ENCODE results near the gene GRB2.
"Not testable (repeated sequence)": the region's sequence is repeated elsewhere in the genome, so short reads cannot be mapped to it uniquely, and the experiment has no call there.

The GRB2 gene

DNA sequence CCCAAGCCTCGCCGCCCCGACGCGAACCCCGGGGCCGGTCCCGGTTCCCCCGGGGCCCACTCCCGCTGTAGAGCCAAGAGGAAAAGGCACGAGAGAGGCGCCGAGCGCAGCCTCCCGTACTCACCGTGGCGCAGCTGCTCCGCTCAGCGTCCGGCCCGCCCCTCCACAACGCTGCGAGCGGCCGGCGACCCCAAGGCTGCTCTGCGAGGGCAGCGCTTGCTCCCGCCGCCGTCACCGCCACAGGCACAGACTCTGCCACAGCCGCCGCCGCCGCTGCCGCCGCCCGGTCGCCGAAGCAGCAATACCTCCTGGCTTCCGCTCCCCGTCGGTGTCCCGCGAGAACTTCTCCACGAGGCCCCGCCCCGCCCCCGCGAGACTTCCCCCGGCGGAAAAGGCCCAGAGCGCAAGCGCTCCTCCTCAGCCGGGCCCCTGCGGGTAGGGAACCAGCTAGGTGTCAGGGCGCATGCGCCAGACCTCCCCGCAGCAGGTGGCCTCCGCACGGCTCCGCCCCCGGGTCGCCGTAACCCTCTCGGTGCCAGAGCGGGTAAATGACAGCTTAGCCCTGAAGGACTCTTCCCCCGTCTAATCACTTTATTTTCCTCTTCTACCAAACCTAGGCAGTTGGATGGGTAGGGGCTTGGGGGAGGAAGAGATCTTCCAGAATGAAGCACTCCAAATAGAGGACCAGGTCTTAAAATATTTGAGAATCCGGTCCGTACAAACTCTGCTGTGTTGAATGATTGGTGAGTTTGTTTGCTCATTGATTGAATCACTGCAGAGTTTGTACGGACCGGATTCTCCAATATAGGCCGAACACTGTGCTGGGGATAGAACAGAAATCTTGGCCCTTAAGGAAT lies at the start of gene GRB2:
TSS of gene GRB2 (minus strand) at position 314 of the 857 bp plus-strand sequence. CDS start 12,050 bp downstream, outside the sequence.
- H3K9me3 ChIP-seq (ENCODE audit: severe bottlenecking) = no peaks in the 10 kb centered on the region
- H3K4me3 ChIP-seq (ENCODE audit: low read depth, low read length) = peak within 1 kb of the TSS; percentile 97
- TF ChIP-seq, protein P1, sequence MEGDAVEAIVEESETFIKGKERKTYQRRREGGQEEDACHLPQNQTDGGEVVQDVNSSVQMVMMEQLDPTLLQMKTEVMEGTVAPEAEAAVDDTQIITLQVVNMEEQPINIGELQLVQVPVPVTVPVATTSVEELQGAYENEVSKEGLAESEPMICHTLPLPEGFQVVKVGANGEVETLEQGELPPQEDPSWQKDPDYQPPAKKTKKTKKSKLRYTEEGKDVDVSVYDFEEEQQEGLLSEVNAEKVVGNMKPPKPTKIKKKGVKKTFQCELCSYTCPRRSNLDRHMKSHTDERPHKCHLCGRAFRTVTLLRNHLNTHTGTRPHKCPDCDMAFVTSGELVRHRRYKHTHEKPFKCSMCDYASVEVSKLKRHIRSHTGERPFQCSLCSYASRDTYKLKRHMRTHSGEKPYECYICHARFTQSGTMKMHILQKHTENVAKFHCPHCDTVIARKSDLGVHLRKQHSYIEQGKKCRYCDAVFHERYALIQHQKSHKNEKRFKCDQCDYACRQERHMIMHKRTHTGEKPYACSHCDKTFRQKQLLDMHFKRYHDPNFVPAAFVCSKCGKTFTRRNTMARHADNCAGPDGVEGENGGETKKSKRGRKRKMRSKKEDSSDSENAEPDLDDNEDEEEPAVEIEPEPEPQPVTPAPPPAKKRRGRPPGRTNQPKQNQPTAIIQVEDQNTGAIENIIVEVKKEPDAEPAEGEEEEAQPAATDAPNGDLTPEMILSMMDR (IDR thresholded peaks at IDR 0.05; ENCODE audit: low read depth, low read length) = no peak
- H3K27me3 ChIP-seq (ENCODE audit: insufficient read depth, low read depth, severe bottlenecking) = no peaks in the 10 kb centered on the region
- H3K36me3 ChIP-seq = peaks cover 5% of the 10 kb centered on the region
- DNase-seq = peak; percentile 100
- peak within 1 kb of the TSS; percentile 85 for H3K27ac ChIP-seq

DNA sequence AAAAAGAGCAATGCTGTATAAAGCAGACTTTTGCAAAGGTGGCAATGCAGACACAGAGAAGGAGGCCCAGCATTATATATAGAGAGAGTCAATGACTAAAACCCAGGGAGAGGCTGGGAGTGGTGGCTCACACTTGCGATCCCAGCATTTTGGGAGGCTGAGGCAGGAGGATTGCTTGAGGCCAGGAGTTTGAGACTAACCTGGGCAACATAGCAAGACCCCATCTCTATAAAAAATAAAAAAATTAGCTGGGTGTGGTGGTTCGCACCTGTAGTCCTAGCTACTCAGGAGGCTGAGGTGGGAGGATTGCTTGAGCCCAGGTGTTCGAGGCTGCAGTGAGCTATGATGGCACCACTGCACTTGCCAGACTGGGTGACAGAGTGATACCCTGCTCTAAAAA lies 49.2 kb upstream of the GRB2 start:
- not testable (repeated sequence) for DNase-seq; H3K4me3 ChIP-seq (ENCODE audit: low read depth, low read length); H3K27me3 ChIP-seq (ENCODE audit: insufficient read depth, low read depth, severe bottlenecking); H3K9me3 ChIP-seq (ENCODE audit: severe bottlenecking); H3K36me3 ChIP-seq; H3K27ac ChIP-seq

DNA sequence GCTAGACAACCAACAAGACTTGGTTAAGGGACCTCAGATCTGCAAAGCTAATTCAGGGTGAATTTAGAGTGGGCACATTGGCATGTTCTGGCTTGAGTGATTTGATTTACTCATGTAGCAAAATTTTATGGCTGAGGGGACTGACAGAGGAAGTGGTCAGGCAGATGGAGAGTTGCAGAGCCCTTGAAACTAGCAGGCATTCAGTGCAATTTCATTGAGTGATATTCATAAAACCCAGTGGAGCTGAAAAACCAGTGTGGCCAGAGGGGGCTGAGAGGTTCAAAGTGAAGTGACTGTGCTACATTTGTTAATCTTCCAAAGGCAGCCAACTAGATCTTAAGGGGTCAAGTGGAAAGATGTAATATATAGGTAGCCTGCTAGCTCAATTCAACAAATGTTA lies 48.7 kb upstream of the GRB2 start:
- H3K4me3 ChIP-seq (ENCODE audit: low read depth, low read length) = no peak overlapping the region
- TF ChIP-seq, protein P1 (IDR thresholded peaks at IDR 0.05; ENCODE audit: low read depth, low read length) = no peak
- no peak overlapping the region for H3K27ac ChIP-seq
- no peaks in the 10 kb centered on the region for H3K9me3 ChIP-seq (ENCODE audit: severe bottlenecking)
- DNase-seq = no peak
- H3K36me3 ChIP-seq = no peaks in the 10 kb centered on the region
- no peaks in the 10 kb centered on the region for H3K27me3 ChIP-seq (ENCODE audit: insufficient read depth, low read depth, severe bottlenecking)

DNA sequence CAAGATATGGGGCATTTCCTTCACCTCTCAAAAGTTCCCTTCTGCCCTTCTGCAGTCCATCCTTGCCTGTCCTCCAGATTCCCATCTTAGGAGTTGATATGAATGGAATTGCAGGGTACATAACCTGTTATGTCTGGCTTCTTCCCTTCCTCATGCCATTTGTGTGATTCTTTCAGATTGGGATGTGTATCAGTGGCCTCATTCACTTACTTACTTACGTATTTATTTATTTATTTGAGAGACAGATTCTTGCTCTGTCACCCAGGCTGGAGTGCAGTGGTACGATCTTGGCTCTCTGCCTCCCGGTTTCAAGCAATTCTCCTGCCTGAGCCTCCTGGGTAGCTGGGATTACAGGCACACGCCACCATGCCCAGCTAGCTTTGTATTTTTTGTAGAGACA lies 44.8 kb upstream of the GRB2 start:
- TF ChIP-seq, protein P1 (IDR thresholded peaks at IDR 0.05; ENCODE audit: low read depth, low read length) = no peak
- Histone ChIP-seq H3K9me3 (ENCODE audit: severe bottlenecking) (no peaks in the 10 kb centered on the region), H3K27me3 (ENCODE audit: insufficient read depth, low read depth, severe bottlenecking) (no peaks in the 10 kb centered on the region), H3K4me3 (ENCODE audit: low read depth, low read length) (no peak overlapping the region), H3K27ac (no peak overlapping the region), H3K36me3 (no peaks in the 10 kb centered on the region)
- DNase-seq = no peak

DNA sequence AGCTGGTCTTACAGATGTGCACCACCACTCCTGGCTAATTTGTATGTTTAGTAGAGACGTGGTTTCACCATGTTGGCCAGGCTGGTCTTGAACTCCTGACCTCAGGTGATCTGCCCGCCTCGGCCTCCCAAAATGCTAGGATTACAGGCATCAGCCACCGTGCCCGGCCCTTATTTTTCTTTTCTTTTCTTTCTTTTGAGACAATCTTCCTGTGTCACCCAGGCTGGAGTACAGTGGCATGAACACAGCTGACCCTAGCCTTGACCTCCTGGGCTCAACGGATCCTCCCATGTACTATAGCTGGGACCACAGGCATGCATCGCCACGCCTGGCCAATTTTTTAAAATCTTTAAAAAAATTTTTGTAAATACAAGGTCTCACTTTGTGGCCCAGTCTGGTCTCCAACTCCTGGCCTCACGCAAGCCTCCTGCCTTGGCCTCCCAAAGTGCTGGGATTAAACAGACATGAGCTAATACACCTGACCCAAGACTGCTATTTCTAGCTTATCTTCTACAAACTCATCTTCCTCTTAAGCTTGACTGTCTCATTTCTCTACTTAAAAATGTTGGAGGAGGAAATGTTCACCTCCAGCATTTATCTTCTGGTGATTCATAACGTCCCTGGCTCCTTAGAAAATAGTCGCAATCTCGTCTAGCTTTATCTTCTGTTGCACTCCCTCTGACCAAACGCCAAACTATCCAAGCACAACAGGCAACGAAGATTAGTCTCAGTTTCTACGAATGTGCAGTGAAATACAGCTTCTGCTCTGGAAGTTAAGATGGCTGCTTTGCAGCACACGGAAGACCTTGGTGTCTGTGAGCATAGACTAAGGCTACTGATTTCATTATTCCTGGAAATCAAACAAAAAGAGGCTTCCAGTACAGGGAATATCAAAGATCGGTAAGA lies 42.7 kb upstream of the GRB2 start:
- Histone ChIP-seq H3K27ac (no peak overlapping the region), H3K4me3 (ENCODE audit: low read depth, low read length) (no peak overlapping the region), H3K9me3 (ENCODE audit: severe bottlenecking) (no peaks in the 10 kb centered on the region), H3K27me3 (ENCODE audit: insufficient read depth, low read depth, severe bottlenecking) (no peaks in the 10 kb centered on the region), H3K36me3 (no peaks in the 10 kb centered on the region)
- TF ChIP-seq, protein P1 (IDR thresholded peaks at IDR 0.05; ENCODE audit: low read depth, low read length) = no peak
- DNase-seq = no peak

DNA sequence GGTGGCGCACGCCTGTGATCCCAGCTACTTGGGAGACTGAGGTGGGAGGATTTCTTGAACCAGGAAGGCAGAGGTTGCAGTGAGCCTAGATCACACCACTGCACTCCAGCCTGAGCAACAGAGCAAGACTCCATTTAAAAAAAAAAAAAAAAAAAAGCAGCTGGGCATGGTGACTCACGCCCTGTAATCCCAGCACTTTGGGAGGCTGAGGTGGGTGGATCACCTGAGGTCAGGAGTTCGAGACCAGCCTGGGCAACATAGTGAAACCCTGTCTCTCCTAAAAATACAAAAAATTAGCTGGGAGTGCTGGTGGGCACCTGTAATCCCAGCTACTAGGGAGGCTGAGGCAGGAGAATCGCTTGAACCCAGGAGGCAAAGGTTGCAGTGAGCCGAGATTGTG lies 40.4 kb upstream of the GRB2 start:
- H3K27ac ChIP-seq; H3K9me3 ChIP-seq (ENCODE audit: severe bottlenecking); H3K4me3 ChIP-seq (ENCODE audit: low read depth, low read length); H3K36me3 ChIP-seq; DNase-seq; H3K27me3 ChIP-seq (ENCODE audit: insufficient read depth, low read depth, severe bottlenecking): not testable (repeated sequence)
